ENCODE results near the gene MALSU1.
A peak's percentile ranks its signal among the peaks of the same experiment; 100 is the strongest.

MALSU1 gene

DNA sequence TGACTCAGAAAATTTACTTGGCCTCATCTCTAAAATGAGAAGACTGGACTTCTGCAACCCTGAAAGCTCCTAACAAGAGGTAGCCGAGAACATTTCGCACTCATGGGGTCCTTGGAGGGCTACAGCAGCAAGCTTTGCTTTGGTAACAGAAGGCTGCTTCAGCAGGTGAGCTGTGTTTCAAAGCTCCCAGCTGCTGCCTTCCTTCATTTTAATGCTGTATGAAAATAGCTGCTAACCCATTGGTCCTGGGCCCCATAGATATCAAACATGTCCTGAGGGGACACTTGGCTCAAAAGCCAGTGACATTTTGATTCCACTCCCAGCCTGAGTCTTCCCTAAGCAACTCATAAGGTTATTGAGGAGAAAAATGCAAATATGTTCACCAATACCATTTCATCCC, 14.3 kb upstream of the MALSU1 start:
- Histone ChIP-seq H3K79me2 (ENCODE audit: insufficient read depth, low read length) (no peaks in the 10 kb centered on the region), H3K9me3 (ENCODE audit: low read length) (no peaks in the 10 kb centered on the region)

DNA sequence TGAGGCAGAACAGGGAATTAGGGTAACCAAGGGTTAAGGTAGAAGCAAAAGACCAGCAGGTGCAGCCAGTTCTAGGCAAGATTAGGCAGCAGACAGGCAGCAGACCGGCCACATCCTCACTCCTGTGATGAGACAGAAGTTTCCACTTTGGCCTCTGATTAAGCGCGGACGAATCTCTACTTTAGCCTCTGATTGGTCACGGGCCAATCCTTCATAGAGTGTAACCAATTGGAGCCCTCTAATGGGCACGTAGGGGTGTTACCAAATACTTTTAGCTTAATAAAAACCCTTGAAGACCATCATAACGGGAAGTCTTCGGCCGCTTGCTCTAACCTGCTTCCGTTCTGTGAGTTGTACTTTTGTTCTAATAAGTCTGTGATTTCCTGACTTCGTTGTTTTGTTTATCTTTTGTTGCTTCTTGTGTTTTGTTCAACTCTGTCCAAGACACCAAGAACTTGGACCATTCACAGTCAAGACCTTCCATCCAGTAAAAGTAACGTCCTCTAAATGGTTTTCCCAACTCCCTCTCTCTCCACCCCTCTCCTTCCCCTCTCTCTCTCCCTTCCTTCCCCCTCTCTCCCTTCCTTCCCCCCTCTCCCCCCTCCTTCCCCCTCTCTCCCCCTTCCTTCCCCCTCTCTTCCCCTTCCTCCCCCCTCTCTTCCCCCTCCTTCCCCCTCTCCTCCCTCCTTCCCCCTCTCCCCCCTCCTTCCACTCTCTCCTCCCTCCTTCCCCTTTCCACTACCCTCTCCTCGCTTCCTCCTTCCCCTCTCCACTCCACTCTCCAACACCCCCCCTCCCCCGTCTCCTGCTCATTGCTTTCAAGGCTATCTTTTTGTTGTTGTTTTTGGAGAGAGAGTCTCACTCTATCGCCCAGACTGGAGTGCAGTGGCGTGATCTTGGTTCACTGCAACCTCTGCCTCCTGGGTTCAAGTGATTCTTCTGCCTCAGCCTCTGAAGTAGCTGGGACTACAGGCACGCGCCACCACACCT, 13.2 kb upstream of the MALSU1 start:
- Histone ChIP-seq H2AFZ (ENCODE audit: low read length) (no peak overlapping the region), H3K36me3 (ENCODE audit: insufficient read depth, low read length) (no peaks in the 10 kb centered on the region), H3F3A (ENCODE audit: insufficient read depth, low read length) (0 out of 2 replicates have a peak, but pooled peaks cover 4% of the 10 kb centered on the region), H3K9ac (ENCODE audit: low read length) (no peak overlapping the region), H3K27me3 (ENCODE audit: insufficient read depth, low read length) (no peaks in the 10 kb centered on the region), H3K27ac (ENCODE audit: low read depth, low read length, poor library complexity, severe bottlenecking) (no peak overlapping the region), H3K9me3 (ENCODE audit: low read length) (no peaks in the 10 kb centered on the region), H3K4me2 (ENCODE audit: low read length) (no peak overlapping the region), H3K79me2 (ENCODE audit: insufficient read depth, low read length) (no peaks in the 10 kb centered on the region), H3K9me2 (ENCODE audit: low read depth, low read length) (no peaks in the 10 kb centered on the region), H3K4me1 (ENCODE audit: insufficient read depth, low read length, severe bottlenecking) (peaks cover 5% of the 10 kb centered on the region), H4K20me1 (ENCODE audit: insufficient read depth, low read length) (no peaks in the 10 kb centered on the region), H3K4me3 (ENCODE audit: low read depth, low read length, poor library complexity, severe bottlenecking) (no peak overlapping the region)
- no peak for TF ChIP-seq EZH2 (IDR thresholded peaks at IDR 0.05; ENCODE audit: borderline replicate concordance, low read length)
- TF ChIP-seq, protein P1, sequence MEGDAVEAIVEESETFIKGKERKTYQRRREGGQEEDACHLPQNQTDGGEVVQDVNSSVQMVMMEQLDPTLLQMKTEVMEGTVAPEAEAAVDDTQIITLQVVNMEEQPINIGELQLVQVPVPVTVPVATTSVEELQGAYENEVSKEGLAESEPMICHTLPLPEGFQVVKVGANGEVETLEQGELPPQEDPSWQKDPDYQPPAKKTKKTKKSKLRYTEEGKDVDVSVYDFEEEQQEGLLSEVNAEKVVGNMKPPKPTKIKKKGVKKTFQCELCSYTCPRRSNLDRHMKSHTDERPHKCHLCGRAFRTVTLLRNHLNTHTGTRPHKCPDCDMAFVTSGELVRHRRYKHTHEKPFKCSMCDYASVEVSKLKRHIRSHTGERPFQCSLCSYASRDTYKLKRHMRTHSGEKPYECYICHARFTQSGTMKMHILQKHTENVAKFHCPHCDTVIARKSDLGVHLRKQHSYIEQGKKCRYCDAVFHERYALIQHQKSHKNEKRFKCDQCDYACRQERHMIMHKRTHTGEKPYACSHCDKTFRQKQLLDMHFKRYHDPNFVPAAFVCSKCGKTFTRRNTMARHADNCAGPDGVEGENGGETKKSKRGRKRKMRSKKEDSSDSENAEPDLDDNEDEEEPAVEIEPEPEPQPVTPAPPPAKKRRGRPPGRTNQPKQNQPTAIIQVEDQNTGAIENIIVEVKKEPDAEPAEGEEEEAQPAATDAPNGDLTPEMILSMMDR (IDR thresholded peaks at IDR 0.05; ENCODE audit: low read length): no peak

More for the DNA sequence above, 14.3 kb upstream of the MALSU1 start:
- H3K4me3 ChIP-seq (ENCODE audit: low read depth, low read length, poor library complexity, severe bottlenecking): no peak overlapping the region
- no peak overlapping the region for H3K9ac ChIP-seq (ENCODE audit: low read length)
- no peak for TF ChIP-seq EZH2 (IDR thresholded peaks at IDR 0.05; ENCODE audit: borderline replicate concordance, low read length)
- TF ChIP-seq, protein P1 (IDR thresholded peaks at IDR 0.05; ENCODE audit: low read length): no peak
- H3K36me3 ChIP-seq (ENCODE audit: insufficient read depth, low read length): no peaks in the 10 kb centered on the region
- no peak overlapping the region for H3K27ac ChIP-seq (ENCODE audit: low read depth, low read length, poor library complexity, severe bottlenecking)
- H3K9me2 ChIP-seq (ENCODE audit: low read depth, low read length): no peaks in the 10 kb centered on the region
- no peak overlapping the region for H2AFZ ChIP-seq (ENCODE audit: low read length)
- H3K27me3 ChIP-seq (ENCODE audit: insufficient read depth, low read length): no peaks in the 10 kb centered on the region
- H3K4me1 ChIP-seq (ENCODE audit: insufficient read depth, low read length, severe bottlenecking): peaks cover 5% of the 10 kb centered on the region
- no peaks in the 10 kb centered on the region for H4K20me1 ChIP-seq (ENCODE audit: insufficient read depth, low read length)
- no peak overlapping the region for H3K4me2 ChIP-seq (ENCODE audit: low read length)
- H3F3A ChIP-seq (ENCODE audit: insufficient read depth, low read length): no peaks in the 10 kb centered on the region

GRCh38 chr7:23287612-23288011, 11.5 kb upstream of the MALSU1 start:
- Histone ChIP-seq H3K9me3 (ENCODE audit: low read length) (no peaks in the 10 kb centered on the region), H3K4me3 (ENCODE audit: low read depth, low read length, poor library complexity, severe bottlenecking) (no peak overlapping the region), H3K4me1 (ENCODE audit: insufficient read depth, low read length, severe bottlenecking) (peaks cover 5% of the 10 kb centered on the region), H3K79me2 (ENCODE audit: insufficient read depth, low read length) (no peaks in the 10 kb centered on the region), H3F3A (ENCODE audit: insufficient read depth, low read length) (0 out of 2 replicates have a peak, but pooled peaks cover 4% of the 10 kb centered on the region), H3K27ac (ENCODE audit: low read depth, low read length, poor library complexity, severe bottlenecking) (no peak overlapping the region), H4K20me1 (ENCODE audit: insufficient read depth, low read length) (no peaks in the 10 kb centered on the region), H3K27me3 (ENCODE audit: insufficient read depth, low read length) (no peaks in the 10 kb centered on the region), H3K4me2 (ENCODE audit: low read length) (no peak overlapping the region), H2AFZ (ENCODE audit: low read length) (peak overlapping the region; percentile 24; the same call in 1 of the 2 replicates), H3K9ac (ENCODE audit: low read length) (no peak overlapping the region), H3K9me2 (ENCODE audit: low read depth, low read length) (no peaks in the 10 kb centered on the region), H3K36me3 (ENCODE audit: insufficient read depth, low read length) (no peaks in the 10 kb centered on the region)
- no peak for TF ChIP-seq EZH2 (IDR thresholded peaks at IDR 0.05; ENCODE audit: borderline replicate concordance, low read length)
